ENCODE results near the gene SEC14L5. TPM values are rescaled to one million over a fixed set of nuclear protein-coding genes. Genes with fewer than 3 reads are reported as not detected.
A peak's percentile ranks its signal among the peaks of the same experiment; 100 is the strongest.

Gene SEC14L5
- total and polyA plus RNA-seq, 2 of the 4 experiments (the other 2 are of a cell fraction): 0.07 TPM; not detected in 1

DNA sequence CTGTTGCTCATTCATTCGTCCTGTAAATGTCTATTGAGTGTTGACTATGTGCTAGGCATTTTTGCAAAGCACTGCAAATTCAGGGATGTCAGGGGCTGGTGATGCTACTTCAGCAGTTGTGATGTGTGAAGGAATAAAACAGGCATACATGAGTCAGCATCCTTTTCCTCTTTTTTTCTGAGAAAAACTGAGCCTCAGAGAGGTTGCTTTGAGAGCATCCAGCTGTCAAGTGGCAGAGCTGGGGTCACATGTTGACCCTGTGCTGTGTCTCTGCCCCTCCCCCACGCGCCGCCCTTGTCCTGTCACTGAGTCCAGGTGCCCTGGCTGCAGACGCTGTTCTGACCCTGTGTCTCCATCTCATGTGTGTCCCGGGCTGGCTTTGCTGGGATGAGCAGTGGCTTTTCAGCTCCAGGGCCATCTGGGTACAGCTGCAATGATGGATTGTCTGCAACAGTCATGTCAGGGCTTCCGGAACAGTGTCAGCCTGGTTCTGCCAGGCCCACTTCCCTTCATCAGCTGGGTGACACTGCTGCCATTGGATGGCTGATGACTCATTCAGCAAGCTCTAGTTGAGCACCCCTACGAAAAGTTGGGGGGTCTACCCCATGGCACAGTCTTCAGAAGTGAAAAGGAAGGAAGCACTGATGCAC, 14.9 kb downstream of the SEC14L5 start:
- Histone ChIP-seq H4K8ac (ENCODE audit: low read depth in 2 of 2, low read length in 2 of 2) (no peak overlapping the region), H3K14ac (replicated peaks; ENCODE audit: low read depth, low read length) (no peak overlapping the region), H3K23ac (ENCODE audit: low read depth, low read length) (no peak overlapping the region), H3K36me3 (ENCODE audit: control insufficient read depth, insufficient read depth, low read length) (no peaks in the 10 kb centered on the region), H2AK9ac (replicated peaks; ENCODE audit: low read depth, low read length, poor library complexity) (no peak overlapping the region), H3K9me3 (ENCODE audit: control insufficient read depth, insufficient read depth, low read length) (no peaks in the 10 kb centered on the region), H4K20me1 (ENCODE audit: insufficient read depth, low read length) (no peaks in the 10 kb centered on the region), H2BK15ac (ENCODE audit: low read depth, low read length) (no peak overlapping the region), H4K5ac (ENCODE audit: low read depth, low read length) (no peak overlapping the region), H3K79me1 (ENCODE audit: low read depth in 1 of 2, low read length in 2 of 2) (no peaks in the 10 kb centered on the region), H3K4me2 (ENCODE audit: low read depth, low read length) (no peak overlapping the region), H3K56ac (ENCODE audit: extremely low read depth, insufficient read depth, low read length) (no peak overlapping the region), H3K4me3 (ENCODE audit: insufficient read depth, low read depth, low read length) (no peak overlapping the region), H3K4ac (ENCODE audit: low read depth, low read length) (no peak overlapping the region), H3K27ac (ENCODE audit: insufficient read depth, low read length) (no peak overlapping the region), H3K18ac (ENCODE audit: low read depth, low read length) (no peak overlapping the region), H3K9ac (ENCODE audit: low read depth, low read length) (no peak overlapping the region), H2BK5ac (ENCODE audit: low read depth, low read length, poor library complexity, severe bottlenecking) (no peak overlapping the region), H2BK120ac (ENCODE audit: low read depth, low read length) (no peak overlapping the region), H3K4me1 (ENCODE audit: control insufficient read depth, insufficient read depth, low read length) (no peaks in the 10 kb centered on the region), H3K9me1 (ENCODE audit: insufficient read depth, low read length) (no peaks in the 10 kb centered on the region), H2BK20ac (ENCODE audit: low read depth, low read length) (no peak overlapping the region), H4K91ac (ENCODE audit: insufficient read depth, low read depth, low read length) (no peak overlapping the region), H2AK5ac (ENCODE audit: low read depth, low read length) (no peak overlapping the region), H3K27me3 (ENCODE audit: control insufficient read depth, insufficient read depth, low read length) (peaks cover 4% of the 10 kb centered on the region), H2AFZ (replicated peaks; ENCODE audit: low read length, poor library complexity) (no peak overlapping the region)
- no TSS peak for BruUV-seq (replicated peaks)
- intact Hi-C loops (cut with micrococcal nuclease) (no loop called here), in situ Hi-C loops (cut with MboI; ENCODE audit: low sequenced_read_pairs) (loop anchor here (25.0 kb wide), 1 partner anchor 461 kb away; no protein-coding TSS in a partner anchor), dilution Hi-C loops (cut with HindIII; ENCODE audit: low sequenced_read_pairs, unreplicated experiment) (no loop called here)
- no peak for TF ChIP-seq FOS (IDR thresholded peaks at IDR 0.05; ENCODE audit: low read depth, low read length)
- TF ChIP-seq MAZ (IDR thresholded peaks at IDR 0.05; ENCODE audit: borderline replicate concordance, low read depth, low read length): no peak
- TF ChIP-seq, protein P1, sequence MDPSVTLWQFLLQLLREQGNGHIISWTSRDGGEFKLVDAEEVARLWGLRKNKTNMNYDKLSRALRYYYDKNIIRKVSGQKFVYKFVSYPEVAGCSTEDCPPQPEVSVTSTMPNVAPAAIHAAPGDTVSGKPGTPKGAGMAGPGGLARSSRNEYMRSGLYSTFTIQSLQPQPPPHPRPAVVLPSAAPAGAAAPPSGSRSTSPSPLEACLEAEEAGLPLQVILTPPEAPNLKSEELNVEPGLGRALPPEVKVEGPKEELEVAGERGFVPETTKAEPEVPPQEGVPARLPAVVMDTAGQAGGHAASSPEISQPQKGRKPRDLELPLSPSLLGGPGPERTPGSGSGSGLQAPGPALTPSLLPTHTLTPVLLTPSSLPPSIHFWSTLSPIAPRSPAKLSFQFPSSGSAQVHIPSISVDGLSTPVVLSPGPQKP (IDR thresholded peaks at IDR 0.05; ENCODE audit: borderline replicate concordance, low read depth, low read length): no peak
- 0 out of 2 replicates have a peak, but pooled peaks have one; percentile 6 for TF ChIP-seq MAFK (IDR thresholded peaks at IDR 0.05; ENCODE audit: low read depth, low read length)
- TF ChIP-seq MXI1 (IDR thresholded peaks at IDR 0.05; ENCODE audit: borderline replicate concordance, low read depth, low read length): no peak
- no peak for TF ChIP-seq CEBPB (IDR thresholded peaks at IDR 0.05; ENCODE audit: low read depth, low read length)
- no peak for TF ChIP-seq CTCF (conservative IDR thresholded peaks at IDR 0.05; ENCODE audit: low read depth, low read length)
- TF ChIP-seq RAD21 (IDR thresholded peaks at IDR 0.05; ENCODE audit: low read length): no peak
- ATAC-seq (ENCODE audit: low read depth) (peak; percentile 25), DNase-seq (no peak)
- ChIA-PET POLR2A (ENCODE audit: unreplicated experiment) (no interaction called here), CTCF (no interaction called here)
- 8% methylated on average over 5 of the region's 8 CpGs; no CpG with 5 or more reads in 1 of the 2 experiments for WGBS, 2 experiments (ENCODE audit: extremely low coverage in 2 of 2, insufficient read length in 1 of 2)
